B cell (primary cell): Measurements from ENCODE around the gene ADRM1. TPM values are rescaled to one million over a fixed set of nuclear protein-coding genes. Genes with fewer than 3 reads are reported as not detected.

Source experiments
- ATAC-seq: fragments of 200-7000 bp; cut with Tn5 transposase; one replicate; pipeline ENCODE4 v1.10.0; 2021; ENCODE audit warnings: low read depth, mild to moderate bottlenecking, moderate number of reproducible peaks, moderate library complexity
- CTCF ChIA-PET: fragments of 350-600 bp; sonication (Branson Sonifier 250); formaldehyde crosslinking; loops from one replicate; lab custom pipeline; 2021; ENCODE audit warnings: antibody characterized with exemption, inconsistent platforms; lab: Charles Lee
- POLR2A ChIA-PET: fragments of 350-600 bp; sonication (Branson Sonifier 250); formaldehyde crosslinking; loops from one replicate; lab custom pipeline; 2021; ENCODE audit warnings: antibody characterized with exemption; lab: Charles Lee
- DNase-seq: peaks from one replicate; pipeline ENCODE4 v3.0.0; 2013
- H2AFZ ChIP-seq: 2 replicates; pipeline ENCODE4 v1.6.1; 2012; ENCODE audit warnings: mild to moderate bottlenecking, low read depth, low read length; ENCODE audit not compliant: insufficient read depth, poor library complexity, severe bottlenecking
- H3K27ac ChIP-seq, 2 donors: 1 replicate in 1 of 2; 2 replicates in 1 of 2; pipeline ENCODE4 v1.5.1; 2012 to 2013; ENCODE audit warnings: low read length in 2 of 2, mild to moderate bottlenecking in 2 of 2, moderate library complexity in 1 of 2
- H3K27me3 ChIP-seq, 4 experiments: fragments of 200-600 bp in 1 of 4; sonication (generic) in 1 of 4; replicated peaks in 1 of 4; 1 replicate in 2 of 4; 2 replicates in 2 of 4; pipeline versions ENCODE4 v1.6.1 to v1.7.0; 2013 to 2016; ENCODE audit warnings: low read length in 3 of 4, mild to moderate bottlenecking in 2 of 4, mixed read lengths in 1 of 4, moderate library complexity in 1 of 4; ENCODE audit not compliant: insufficient read depth in 4 of 4, control insufficient read depth in 3 of 4; ENCODE audit errors: control extremely low read depth in 1 of 4
- H3K36me3 ChIP-seq, 2 experiments: replicated peaks in 1 of 2; 1 replicate in 1 of 2; 2 replicates in 1 of 2; pipeline versions ENCODE4 v1.6.1 to v1.7.1; 2013; ENCODE audit warnings: low read length in 1 of 2; ENCODE audit not compliant: insufficient read depth in 2 of 2, control insufficient read depth in 1 of 2; ENCODE audit errors: control extremely low read depth in 1 of 2, extremely low read depth in 1 of 2
- H3K4me1 ChIP-seq, 2 donors: fragments of 200-600 bp in 1 of 2; sonication (generic) in 1 of 2; 1 replicate in 1 of 2; 2 replicates in 1 of 2; pipeline versions ENCODE4 v1.5.1 to v1.6.1; 2013 to 2017; ENCODE audit warnings: low read length in 2 of 2; ENCODE audit not compliant: control insufficient read depth in 2 of 2, insufficient read depth in 2 of 2
- H3K4me2 ChIP-seq: replicated peaks from 2 replicates; pipeline ENCODE3; 2012; ENCODE audit warnings: mild to moderate bottlenecking, low read depth, low read length; ENCODE audit not compliant: poor library complexity, severe bottlenecking
- H3K4me3 ChIP-seq, 5 experiments: fragments of 200-600 bp in 1 of 5; sonication (generic) in 1 of 5; 1 replicate in 3 of 5; 2 replicates in 2 of 5; pipeline versions ENCODE4 v1.5.1 to v1.7.0; 2011 to 2016; ENCODE audit warnings: low read length in 4 of 5, mild to moderate bottlenecking in 4 of 5, low read depth in 2 of 5, control low read depth in 1 of 5, moderate library complexity in 1 of 5; ENCODE audit not compliant: insufficient read depth in 1 of 5; ENCODE audit errors: control extremely low read depth in 1 of 5, extremely low read depth in 1 of 5
- H3K79me2 ChIP-seq: fragments of 200-600 bp; sonication (generic); one replicate; pipeline ENCODE4 v1.6.0; 2016; ENCODE audit warnings: low read length; ENCODE audit not compliant: control insufficient read depth, insufficient read depth
- H3K9ac ChIP-seq: fragments of 200-600 bp; sonication (generic); 2 replicates; pipeline ENCODE4 v1.6.1; 2017; ENCODE audit warnings: mild to moderate bottlenecking, low read length, moderate library complexity
- H3K9me3 ChIP-seq, 3 donors: one replicate each; pipeline versions ENCODE4 v1.6.1 to v1.7.1; 2013; ENCODE audit warnings: low read length in 2 of 3; ENCODE audit not compliant: control insufficient read depth in 2 of 3, insufficient read depth in 1 of 3; ENCODE audit errors: control extremely low read depth in 1 of 3
- H4K20me1 ChIP-seq: 2 replicates; pipeline ENCODE4 v1.6.0; 2012; ENCODE audit warnings: mild to moderate bottlenecking, low read length; ENCODE audit not compliant: insufficient read depth, control insufficient read depth, poor library complexity, severe bottlenecking
- H3K27ac Mint-ChIP-seq: one replicate; pipeline ENCODE4 v1.8.0; 2021; ENCODE audit warnings: mixed read lengths
- H3K27me3 Mint-ChIP-seq: one replicate; pipeline ENCODE4 v1.8.0; 2021; ENCODE audit warnings: mixed read lengths
- H3K4me1 Mint-ChIP-seq: one replicate; pipeline ENCODE4 v1.8.0; 2021; ENCODE audit warnings: mixed read lengths
- H3K4me3 Mint-ChIP-seq: one replicate; pipeline ENCODE4 v1.8.0; 2021; ENCODE audit warnings: mixed read lengths
- H3K9me3 Mint-ChIP-seq: one replicate; pipeline ENCODE4 v1.8.0; 2022; ENCODE audit warnings: mixed read lengths; ENCODE audit not compliant: insufficient read depth
- CTCF ChIP-seq: fragments of 200-600 bp; IDR thresholded peaks from one replicate; pipeline ENCODE4 v1.8.0; 2022; ENCODE audit warnings: antibody characterized with exemption, mild to moderate bottlenecking
- EZH2 ChIP-seq: IDR thresholded peaks from 2 replicates; pipeline ENCODE4 v1.6.1; 2012; ENCODE audit warnings: borderline replicate concordance, low read depth, mild to moderate bottlenecking, moderate library complexity, low read length; ENCODE audit not compliant: insufficient read depth, poor library complexity, severe bottlenecking
- WGBS: methylation state at CpG from one replicate; pipeline ENCODE4 v1.1.5; 2013; ENCODE audit warnings: missing lambda C conversion rate; ENCODE audit not compliant: insufficient coverage; 5-methylcytosine and 5-hydroxymethylcytosine counted together
- intact Hi-C: fragments of 100-400 bp; cut with micrococcal nuclease; formaldehyde crosslinking; loops from one replicate; pipeline ENCODE4 v1.10.0; 2022
- polyA plus RNA-seq: library from polyadenylated mRNA; depleted of rRNA; stranded (reverse); fragments of >200 nt; gene quantifications from 2 replicates; pipeline ENCODE4 v1.2.3, GENCODE V29; 2012
- total RNA-seq, 2 donors: library from RNA; stranded (reverse); fragments of 120-200 nt in 1 of 2; gene quantifications; 1 replicate in 1 of 2; 2 replicates in 1 of 2; pipeline versions ENCODE4 v1.2.3 to v1.2.4, GENCODE V29; 2013 to 2022

Gene ADRM1
- total and polyA plus RNA-seq, 2 donors (not counting 1 experiment from before 2014, with no cell fraction given) = 73.9 to 87.2 TPM

GRCh38 chr20:62262064-62262463 lies 40.7 kb upstream of the ADRM1 start:
- ATAC-seq = no peak
- peaks cover 0 to 88% of the 10 kb centered on the region in 2 experiments for H3K36me3 ChIP-seq

GRCh38 chr20:62263396-62263795 lies 39.4 kb upstream of the ADRM1 start:
- H2AFZ ChIP-seq = no peak overlapping the region

More at GRCh38 chr20:62262064-62262463, 40.7 kb upstream of the ADRM1 start:
- H4K20me1 ChIP-seq = peaks cover 52% of the 10 kb centered on the region
- H3K4me3 ChIP-seq = no peak overlapping the region
- Mint-ChIP-seq H3K27me3 (no peaks in the 10 kb centered on the region), H3K4me1 (no peaks in the 10 kb centered on the region), H3K4me3 (no peak overlapping the region), H3K27ac (no peak overlapping the region), H3K9me3 (no peaks in the 10 kb centered on the region)
- peaks cover 62% of the 10 kb centered on the region for H3K79me2 ChIP-seq
- TF ChIP-seq EZH2 (no peak), CTCF (no peak)
- DNase-seq = no peak
- intact Hi-C loops = no loop called here
- ChIA-PET POLR2A (no interaction called here), CTCF (no interaction called here)
- peaks cover 0 to 6% (median 0%) of the 10 kb centered on the region in 3 donors for H3K9me3 ChIP-seq
- no peaks in the 10 kb centered on the region for H3K27me3 ChIP-seq
- no peak overlapping the region for H3K27ac ChIP-seq
- H3K4me2 ChIP-seq = no peak overlapping the region
- no peak overlapping the region for H3K9ac ChIP-seq
- H3K4me1 ChIP-seq = no peaks in the 10 kb centered on the region
- WGBS = over 99% methylated on average over 10 of the region's 10 CpGs
- H2AFZ ChIP-seq = no peak overlapping the region

More at GRCh38 chr20:62263396-62263795, 39.4 kb upstream of the ADRM1 start:
- H3K27ac Mint-ChIP-seq = no peak overlapping the region
- intact Hi-C loops = no loop called here
- H4K20me1 ChIP-seq = peaks cover 39% of the 10 kb centered on the region
- H3K27me3 Mint-ChIP-seq = no peaks in the 10 kb centered on the region
- no peak overlapping the region for H3K4me3 Mint-ChIP-seq
- ATAC-seq (no peak), DNase-seq (no peak)
- ChIA-PET CTCF (no interaction called here), POLR2A (no interaction called here)
- H3K36me3 ChIP-seq = peaks cover 0 to 82% of the 10 kb centered on the region in 2 experiments
- no peak overlapping the region for H3K27ac ChIP-seq
- 97% methylated on average over 11 of the region's 14 CpGs for WGBS
- H3K4me1 Mint-ChIP-seq = no peaks in the 10 kb centered on the region
- no peak overlapping the region for H3K9ac ChIP-seq
- peaks cover 48% of the 10 kb centered on the region for H3K79me2 ChIP-seq
- TF ChIP-seq EZH2 = no peak
- TF ChIP-seq CTCF = no peak
- H3K9me3 ChIP-seq = peaks cover 0 to 6% (median 0%) of the 10 kb centered on the region in 3 donors
- H3K4me3 ChIP-seq = no peak overlapping the region
- H3K27me3 ChIP-seq = no peaks in the 10 kb centered on the region
- no peaks in the 10 kb centered on the region for H3K4me1 ChIP-seq
- H3K4me2 ChIP-seq = no peak overlapping the region
- no peaks in the 10 kb centered on the region for H3K9me3 Mint-ChIP-seq
